ENCODE measurements around the gene ATAD3C. TPM values are rescaled to one million over a fixed set of nuclear protein-coding genes. Genes with fewer than 3 reads are reported as not detected.
"Not testable (repeated sequence)": the region's sequence is repeated elsewhere in the genome, so short reads cannot be mapped to it uniquely, and the experiment has no call there.

Gene ATAD3C
- total RNA-seq, 1 donor from 2014 or later: not detected

DNA sequence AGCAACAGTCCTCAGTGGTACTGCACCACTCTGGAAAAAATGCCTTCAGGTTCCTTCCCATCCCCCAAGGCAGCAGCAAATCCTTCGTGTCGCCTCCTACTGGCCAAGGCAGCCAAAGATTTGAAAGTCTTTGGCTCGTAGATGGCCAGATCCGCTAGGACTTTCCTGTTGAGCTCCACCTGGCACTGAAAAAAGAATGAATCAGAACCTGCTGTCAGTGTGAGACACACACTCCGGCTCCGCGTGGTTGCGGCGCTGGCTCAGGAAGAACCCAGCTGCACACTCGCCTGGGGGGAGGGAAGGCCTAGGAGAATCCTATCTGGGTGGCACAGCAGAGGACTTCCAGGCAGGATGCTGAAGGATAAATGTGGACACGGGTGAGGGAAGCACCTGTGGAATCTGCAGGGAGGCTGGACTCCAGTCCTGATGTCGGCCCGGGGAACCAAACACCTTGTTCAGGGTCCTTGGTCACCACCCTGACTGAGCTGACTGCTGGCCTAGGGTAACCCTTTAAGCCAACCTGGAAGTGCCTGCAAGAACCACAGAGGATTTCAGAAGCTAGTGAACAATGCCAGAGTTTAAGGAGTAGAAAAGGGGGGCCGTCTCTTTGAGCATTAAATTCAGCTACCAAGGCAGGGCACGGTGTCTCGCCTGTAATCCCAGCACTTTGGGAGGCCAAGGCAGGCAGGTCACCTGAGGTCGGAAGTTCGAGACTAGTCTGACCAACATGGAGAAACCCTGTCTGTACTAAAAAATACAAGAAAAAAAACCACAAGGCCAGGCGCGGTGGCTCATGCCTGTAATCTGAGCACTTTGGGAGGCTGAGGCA, 47.2 kb upstream of the ATAD3C start:
- peaks cover 51% of the 10 kb centered on the region for H3K4me1 ChIP-seq
- no peaks in the 10 kb centered on the region for H3K9me3 ChIP-seq
- intact Hi-C loops (cut with DNase I): no loop called here
- peaks cover 0 to 43% of the 10 kb centered on the region in 2 donors for H3K36me3 ChIP-seq
- H3K27me3 ChIP-seq: no peaks in the 10 kb centered on the region
- H3K27ac ChIP-seq: no peak overlapping the region
- no peak for DNase-seq (ENCODE audit: extremely low spot score in 2 of 2)
- H3K4me3 ChIP-seq: no peak overlapping the region
- TF ChIP-seq POLR2A (IDR thresholded peaks at IDR 0.05): no peak
- TF ChIP-seq POLR2AphosphoS5 (IDR thresholded peaks at IDR 0.05; ENCODE audit: insufficient read depth in 1 of 2, low read depth in 1 of 2): no peak
- TF ChIP-seq, protein P1, sequence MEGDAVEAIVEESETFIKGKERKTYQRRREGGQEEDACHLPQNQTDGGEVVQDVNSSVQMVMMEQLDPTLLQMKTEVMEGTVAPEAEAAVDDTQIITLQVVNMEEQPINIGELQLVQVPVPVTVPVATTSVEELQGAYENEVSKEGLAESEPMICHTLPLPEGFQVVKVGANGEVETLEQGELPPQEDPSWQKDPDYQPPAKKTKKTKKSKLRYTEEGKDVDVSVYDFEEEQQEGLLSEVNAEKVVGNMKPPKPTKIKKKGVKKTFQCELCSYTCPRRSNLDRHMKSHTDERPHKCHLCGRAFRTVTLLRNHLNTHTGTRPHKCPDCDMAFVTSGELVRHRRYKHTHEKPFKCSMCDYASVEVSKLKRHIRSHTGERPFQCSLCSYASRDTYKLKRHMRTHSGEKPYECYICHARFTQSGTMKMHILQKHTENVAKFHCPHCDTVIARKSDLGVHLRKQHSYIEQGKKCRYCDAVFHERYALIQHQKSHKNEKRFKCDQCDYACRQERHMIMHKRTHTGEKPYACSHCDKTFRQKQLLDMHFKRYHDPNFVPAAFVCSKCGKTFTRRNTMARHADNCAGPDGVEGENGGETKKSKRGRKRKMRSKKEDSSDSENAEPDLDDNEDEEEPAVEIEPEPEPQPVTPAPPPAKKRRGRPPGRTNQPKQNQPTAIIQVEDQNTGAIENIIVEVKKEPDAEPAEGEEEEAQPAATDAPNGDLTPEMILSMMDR (IDR thresholded peaks at IDR 0.05): no peak

DNA sequence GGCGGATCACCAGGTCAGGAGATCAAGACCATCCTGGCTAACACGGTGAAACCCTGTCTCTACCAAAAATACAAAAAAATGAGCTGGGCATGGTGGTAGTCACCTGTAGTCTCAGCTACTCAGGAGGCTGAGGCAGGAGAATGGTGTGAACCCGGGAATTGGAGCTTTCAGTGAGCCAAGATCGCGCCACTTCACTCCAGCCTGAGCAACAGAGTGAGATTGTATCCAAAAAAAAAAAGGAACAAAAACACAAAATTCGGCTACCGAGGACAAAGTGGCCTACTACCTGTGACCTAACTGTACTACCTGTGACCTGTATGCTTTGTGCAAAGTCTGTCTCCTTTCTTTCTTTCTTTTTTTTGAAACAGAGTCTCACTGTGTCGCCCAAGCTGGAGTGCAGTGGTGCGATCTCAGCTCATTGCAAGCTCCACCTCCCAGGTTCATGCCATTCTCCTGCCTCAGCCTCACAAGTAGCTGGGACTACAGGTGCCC, 46.5 kb upstream of the ATAD3C start:
- DNase-seq (ENCODE audit: extremely low spot score in 2 of 2); H3K27ac ChIP-seq; H3K27me3 ChIP-seq; H3K9me3 ChIP-seq; intact Hi-C loops (cut with DNase I); H3K4me3 ChIP-seq: not testable (repeated sequence)
- peaks cover 49% of the 10 kb centered on the region for H3K4me1 ChIP-seq
- H3K36me3 ChIP-seq: peaks cover 0 to 40% of the 10 kb centered on the region in 2 donors

DNA sequence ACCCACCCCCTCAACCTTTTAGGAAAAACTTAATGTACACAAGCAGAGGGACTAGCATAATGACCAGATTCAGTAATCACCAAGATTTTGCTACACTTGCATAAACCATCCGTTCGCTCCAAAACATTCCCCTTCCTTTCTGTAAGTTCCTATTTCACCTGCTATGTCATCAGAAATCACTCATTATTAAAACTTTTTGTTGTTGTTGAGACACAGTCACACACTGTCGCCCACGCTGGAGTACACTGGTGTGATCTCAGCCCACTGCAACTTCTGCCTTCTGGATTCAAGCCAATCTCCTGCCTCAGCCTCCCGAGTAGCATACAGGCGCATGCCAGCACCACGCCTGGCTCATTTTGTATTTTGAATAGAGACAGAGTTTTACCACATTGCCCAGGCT, 45.8 kb upstream of the ATAD3C start:
- Histone ChIP-seq H3K36me3 (peaks cover 0 to 40% of the 10 kb centered on the region in 2 donors), H3K9me3 (no peaks in the 10 kb centered on the region), H3K4me3 (no peak overlapping the region), H3K4me1 (peaks cover 50% of the 10 kb centered on the region), H3K27ac (no peak overlapping the region), H3K27me3 (no peaks in the 10 kb centered on the region)
- no peak for DNase-seq (ENCODE audit: extremely low spot score in 2 of 2)
- TF ChIP-seq POLR2A (IDR thresholded peaks at IDR 0.05) (no peak), POLR2AphosphoS5 (IDR thresholded peaks at IDR 0.05; ENCODE audit: insufficient read depth in 1 of 2, low read depth in 1 of 2) (no peak)
- TF ChIP-seq, protein P1 (IDR thresholded peaks at IDR 0.05): no peak
- intact Hi-C loops (cut with DNase I): no loop called here

DNA sequence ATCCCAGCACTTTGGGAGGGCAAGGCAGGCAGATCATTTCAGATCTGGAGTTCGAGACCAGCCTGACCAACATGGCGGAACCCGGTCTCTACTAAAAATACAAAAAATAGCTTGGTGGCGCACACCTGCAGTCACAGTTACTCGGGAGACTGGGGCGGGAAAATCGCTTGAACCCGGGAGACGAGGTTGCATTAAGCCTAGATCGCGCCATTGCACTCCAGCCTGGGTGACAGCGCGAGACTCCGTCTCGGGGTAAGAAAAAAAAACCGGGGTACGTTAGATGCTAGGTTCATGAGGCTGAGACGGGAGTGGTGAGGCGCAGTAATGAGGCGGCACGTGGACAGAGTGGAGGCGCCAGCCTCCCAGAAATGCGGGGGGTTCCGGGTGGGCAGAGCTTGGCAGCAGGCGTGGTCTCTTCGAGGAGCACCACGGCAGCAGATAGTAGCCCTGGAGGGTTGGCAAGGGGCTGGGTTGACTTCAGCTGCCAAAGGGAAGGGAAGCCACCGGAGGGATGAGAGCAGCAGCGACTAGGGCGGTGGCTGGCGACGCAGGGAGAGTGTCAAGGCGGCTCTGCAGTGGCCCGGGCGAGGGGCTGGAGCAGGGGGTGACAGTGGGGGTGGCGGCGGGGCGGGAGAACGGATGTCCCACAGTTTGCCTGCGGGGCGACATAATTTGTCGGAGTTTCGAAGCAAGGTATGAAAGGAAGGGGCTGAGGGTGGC, 43.2 kb upstream of the ATAD3C start:
- intact Hi-C loops (cut with DNase I): no loop called here
- TF ChIP-seq, protein P1 (IDR thresholded peaks at IDR 0.05): no peak
- TF ChIP-seq POLR2AphosphoS5 (IDR thresholded peaks at IDR 0.05; ENCODE audit: insufficient read depth in 1 of 2, low read depth in 1 of 2) (no peak), POLR2A (IDR thresholded peaks at IDR 0.05) (no peak)
- Histone ChIP-seq H3K4me3 (peak overlapping the region; percentile 73 to 98), H3K9me3 (no peaks in the 10 kb centered on the region), H3K27ac (peak overlapping the region; percentile 84), H3K36me3 (peaks cover 0 to 36% of the 10 kb centered on the region in 2 donors), H3K27me3 (no peaks in the 10 kb centered on the region), H3K4me1 (peaks cover 33% of the 10 kb centered on the region)
- DNase-seq (ENCODE audit: extremely low spot score in 2 of 2): no peak

DNA sequence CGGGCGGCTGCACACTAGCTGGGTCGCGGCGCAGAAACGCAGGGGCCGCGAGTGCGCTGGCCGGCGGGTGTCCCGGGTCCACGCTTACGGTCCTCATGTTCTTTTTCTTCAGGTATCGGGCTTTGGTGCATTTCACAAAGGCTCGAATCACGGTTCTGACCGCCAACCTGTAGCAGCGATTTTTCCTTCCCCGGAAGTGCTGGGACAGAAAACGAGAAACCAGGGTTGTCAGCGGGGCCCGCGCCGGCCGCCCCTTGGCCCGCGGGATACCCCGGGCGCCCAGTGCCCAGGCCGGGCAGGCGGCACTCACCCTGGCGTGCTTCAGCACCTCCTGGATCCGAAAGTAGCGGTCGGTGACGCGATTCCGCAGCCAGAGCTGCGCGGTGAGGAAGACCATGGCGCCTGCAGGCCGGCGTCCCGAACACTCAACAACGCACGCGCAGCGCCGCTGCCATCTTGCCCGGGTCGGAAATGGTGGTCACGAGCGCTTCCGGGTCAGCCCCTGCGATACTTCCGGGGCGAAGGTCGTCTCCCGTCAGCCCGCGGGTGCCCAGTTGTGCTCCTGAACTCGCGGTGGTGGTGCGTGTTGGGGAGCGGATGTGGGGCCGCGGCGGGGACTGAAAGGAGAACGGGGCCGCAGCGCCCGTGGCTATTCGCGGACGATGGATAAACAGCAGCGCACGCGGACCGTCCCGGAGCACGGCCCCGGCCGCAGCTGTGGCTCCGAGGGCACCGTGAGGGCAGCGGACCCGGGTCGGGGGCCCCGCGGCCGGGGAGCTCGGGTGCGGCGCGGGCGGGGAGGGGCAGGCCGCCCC, 42.5 kb upstream of the ATAD3C start, which contains the start of gene MRPL20:
Gene MRPL20 (minus strand): TSS at position 473 of the 815 bp plus-strand sequence. CDS start 76 bp downstream, at position 397.
- Histone ChIP-seq H3K9me3 (no peaks in the 10 kb centered on the region), H3K4me1 (peaks cover 32% of the 10 kb centered on the region), H3K36me3 (peaks cover 0 to 28% of the 10 kb centered on the region in 2 donors), H3K4me3 (peak within 1 kb of the TSS; percentile 73 to 98), H3K27ac (peak within 1 kb of the TSS; percentile 84), H3K27me3 (no peaks in the 10 kb centered on the region)
- intact Hi-C loops (cut with DNase I): no loop called here
- peak; percentile 92 to 99 for TF ChIP-seq POLR2AphosphoS5 (IDR thresholded peaks at IDR 0.05; ENCODE audit: insufficient read depth in 1 of 2, low read depth in 1 of 2)
- TF ChIP-seq, protein P1 (IDR thresholded peaks at IDR 0.05): no peak
- TF ChIP-seq POLR2A (IDR thresholded peaks at IDR 0.05): peak in 1 of 2 donors; percentile 36
- no peak for DNase-seq (ENCODE audit: extremely low spot score in 2 of 2)

All from vagina (tissue), 2 donors.